ENCODE results near the gene SLIT1. TPM values are rescaled to one million over a fixed set of nuclear protein-coding genes. Genes with fewer than 3 reads are reported as not detected.

The SLIT1 gene
- total RNA-seq, 4 donors from 2014 or later: not detected

DNA sequence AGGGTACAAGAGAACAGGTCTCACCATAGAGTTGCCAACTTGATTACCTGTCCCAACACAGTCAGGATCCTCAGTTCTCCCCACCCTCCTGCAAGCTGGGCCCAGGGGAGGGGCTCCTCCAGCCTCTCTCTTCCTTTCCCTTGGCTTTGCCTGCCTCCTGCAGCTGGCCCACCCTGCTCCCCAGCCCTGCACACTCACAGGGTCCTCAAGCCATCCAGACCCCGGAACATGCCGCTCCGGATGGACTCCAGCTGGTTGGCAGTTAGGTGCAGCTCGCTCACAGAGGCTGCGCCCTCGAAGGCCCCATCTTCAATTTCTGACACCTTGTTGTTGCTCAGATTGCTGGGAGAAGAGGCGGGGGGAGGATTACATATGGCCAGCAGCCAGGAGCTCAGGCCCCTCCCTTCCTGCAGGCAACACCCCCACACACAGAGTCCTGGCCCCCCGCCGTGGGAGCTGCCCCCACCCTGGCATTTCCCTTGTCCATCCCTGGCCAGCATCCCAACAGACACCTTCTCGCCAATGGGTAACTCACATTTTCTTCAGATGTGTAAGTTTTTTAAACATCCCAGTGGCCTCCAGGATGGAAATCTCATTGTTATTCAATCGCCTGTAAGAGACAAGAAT, 139.2 kb downstream of the SLIT1 start:
- intact Hi-C loops (cut with DNase I; ENCODE audit: low total_unique reads): no loop called here
- H3K4me3 ChIP-seq (ENCODE audit: low read depth, poor library complexity, severe bottlenecking): no peak overlapping the region
- WGBS, 2 donors: 67 to 69% methylated on average over 11 of the region's 11 CpGs
- DNase-seq (ENCODE audit: low spot score in 2 of 2): no peak
- TF ChIP-seq, protein P1, sequence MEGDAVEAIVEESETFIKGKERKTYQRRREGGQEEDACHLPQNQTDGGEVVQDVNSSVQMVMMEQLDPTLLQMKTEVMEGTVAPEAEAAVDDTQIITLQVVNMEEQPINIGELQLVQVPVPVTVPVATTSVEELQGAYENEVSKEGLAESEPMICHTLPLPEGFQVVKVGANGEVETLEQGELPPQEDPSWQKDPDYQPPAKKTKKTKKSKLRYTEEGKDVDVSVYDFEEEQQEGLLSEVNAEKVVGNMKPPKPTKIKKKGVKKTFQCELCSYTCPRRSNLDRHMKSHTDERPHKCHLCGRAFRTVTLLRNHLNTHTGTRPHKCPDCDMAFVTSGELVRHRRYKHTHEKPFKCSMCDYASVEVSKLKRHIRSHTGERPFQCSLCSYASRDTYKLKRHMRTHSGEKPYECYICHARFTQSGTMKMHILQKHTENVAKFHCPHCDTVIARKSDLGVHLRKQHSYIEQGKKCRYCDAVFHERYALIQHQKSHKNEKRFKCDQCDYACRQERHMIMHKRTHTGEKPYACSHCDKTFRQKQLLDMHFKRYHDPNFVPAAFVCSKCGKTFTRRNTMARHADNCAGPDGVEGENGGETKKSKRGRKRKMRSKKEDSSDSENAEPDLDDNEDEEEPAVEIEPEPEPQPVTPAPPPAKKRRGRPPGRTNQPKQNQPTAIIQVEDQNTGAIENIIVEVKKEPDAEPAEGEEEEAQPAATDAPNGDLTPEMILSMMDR (IDR thresholded peaks at IDR 0.05): no peak
- TF ChIP-seq POLR2A (IDR thresholded peaks at IDR 0.05): no peak

DNA sequence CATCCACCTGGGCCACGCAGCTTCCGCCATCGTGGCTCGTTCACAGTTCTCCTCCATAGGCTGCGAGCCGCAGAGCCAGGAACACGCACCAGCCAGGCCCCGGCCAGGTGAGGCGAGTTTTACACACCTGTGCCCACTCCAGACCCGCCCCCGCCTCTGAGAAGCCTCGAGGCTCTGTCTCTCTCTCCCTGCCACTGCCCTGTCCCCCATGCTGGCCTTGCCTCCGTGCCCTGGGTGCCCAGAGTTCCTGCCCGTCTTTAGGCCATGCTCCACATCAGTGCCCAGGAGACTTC, 142.2 kb downstream of the SLIT1 start:
- TF ChIP-seq, protein P1 (IDR thresholded peaks at IDR 0.05): no peak
- TF ChIP-seq POLR2A (IDR thresholded peaks at IDR 0.05): no peak
- WGBS, 2 donors: 88 to 93% methylated on average over 13 to 14 of the region's 14 CpGs
- intact Hi-C loops (cut with DNase I; ENCODE audit: low total_unique reads): no loop called here
- no peak for DNase-seq (ENCODE audit: low spot score in 2 of 2)
- no peak overlapping the region for H3K4me3 ChIP-seq (ENCODE audit: low read depth, poor library complexity, severe bottlenecking)

DNA sequence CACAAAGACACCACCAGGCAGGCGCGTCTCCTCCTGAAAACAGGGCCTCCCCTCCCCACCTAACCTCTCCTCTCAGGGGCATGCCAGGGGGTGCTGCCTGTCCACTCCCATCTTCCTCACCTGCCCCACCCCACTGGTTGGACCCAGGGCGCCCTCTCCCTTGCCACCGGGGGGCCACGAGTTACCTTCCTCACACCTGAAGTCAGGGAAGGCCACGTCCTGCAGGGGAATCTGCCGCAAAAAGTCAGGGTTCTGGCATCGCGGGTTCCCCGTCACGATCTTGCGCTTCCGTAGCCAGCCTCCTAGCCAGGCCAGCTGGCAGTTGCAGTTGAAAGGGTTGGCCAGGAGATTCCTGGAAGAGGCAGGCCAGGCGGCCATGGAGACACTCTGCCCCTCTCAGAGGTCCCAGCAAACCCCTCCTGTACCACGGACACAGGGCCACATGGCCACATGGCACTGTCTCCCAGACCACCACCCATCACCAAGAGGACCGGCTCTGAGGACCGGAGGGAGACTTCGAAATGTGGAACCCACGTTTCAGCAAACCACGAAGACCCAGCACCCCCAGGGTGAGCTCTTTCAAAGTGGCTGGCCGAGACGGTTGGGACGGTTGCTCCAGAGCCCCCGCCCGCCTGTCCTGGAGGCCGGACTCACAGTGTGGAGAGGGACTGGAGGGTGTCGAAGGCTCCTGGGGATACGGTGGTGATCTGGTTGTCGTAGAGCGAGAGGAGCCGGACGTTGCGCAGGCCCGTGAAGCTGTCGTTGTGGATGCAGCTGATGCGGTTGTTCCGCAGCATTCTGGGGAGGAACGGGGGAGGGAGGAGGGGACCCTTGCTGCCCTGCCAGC, 142.8 kb downstream of the SLIT1 start:
- WGBS, 2 donors: 91 to 93% methylated on average over 38 of the region's 38 CpGs
- no peak for DNase-seq (ENCODE audit: low spot score in 2 of 2)
- TF ChIP-seq POLR2A (IDR thresholded peaks at IDR 0.05): no peak
- TF ChIP-seq, protein P1 (IDR thresholded peaks at IDR 0.05): no peak
- no peak overlapping the region for H3K4me3 ChIP-seq (ENCODE audit: low read depth, poor library complexity, severe bottlenecking)
- intact Hi-C loops (cut with DNase I; ENCODE audit: low total_unique reads): no loop called here

DNA sequence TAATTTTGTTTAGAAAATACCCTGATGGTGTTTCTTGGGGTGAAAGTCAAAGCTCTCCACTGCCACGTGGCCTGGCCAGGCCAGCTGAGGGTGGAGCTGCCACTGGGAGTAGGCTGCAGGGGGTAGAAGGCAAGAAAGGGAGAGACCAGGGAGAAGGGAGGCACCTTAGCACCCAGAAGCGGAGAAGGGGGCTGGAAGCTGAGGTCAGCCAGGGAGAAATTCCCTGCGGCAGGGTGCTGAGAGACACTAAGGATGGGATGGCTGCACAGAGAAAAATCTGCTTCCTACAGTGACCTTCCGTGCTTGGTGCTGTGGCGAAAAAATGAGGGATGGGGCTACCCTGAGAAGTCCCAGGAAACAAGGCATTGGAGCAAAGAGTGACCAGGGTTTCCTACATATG, 143.7 kb downstream of the SLIT1 start:
- 88 to 93% methylated on average over 5 of the region's 5 CpGs for WGBS, 2 donors
- no peak for DNase-seq (ENCODE audit: low spot score in 2 of 2)
- intact Hi-C loops (cut with DNase I; ENCODE audit: low total_unique reads): no loop called here
- TF ChIP-seq, protein P1 (IDR thresholded peaks at IDR 0.05): no peak
- TF ChIP-seq POLR2A (IDR thresholded peaks at IDR 0.05): no peak
- no peak overlapping the region for H3K4me3 ChIP-seq (ENCODE audit: low read depth, poor library complexity, severe bottlenecking)

DNA sequence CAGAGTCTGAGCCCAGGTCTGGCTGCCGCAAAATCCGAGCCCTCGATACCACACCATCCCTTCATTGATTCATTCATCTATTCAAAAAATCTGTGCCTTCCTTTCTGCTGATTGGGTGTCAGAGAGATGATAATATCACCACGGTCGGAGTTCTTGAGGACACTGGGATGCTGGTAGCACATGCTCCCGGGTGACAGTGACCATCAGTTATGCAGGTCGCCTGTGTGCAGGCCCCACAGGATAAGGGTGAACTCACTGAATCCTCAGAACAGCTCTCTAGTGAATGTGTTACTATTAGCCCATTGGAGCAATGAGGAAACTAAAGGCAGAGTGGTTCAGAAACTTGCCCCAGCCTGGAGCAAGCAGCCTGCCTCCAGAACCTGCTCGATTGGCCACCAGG, 145.1 kb downstream of the SLIT1 start:
- intact Hi-C loops (cut with DNase I; ENCODE audit: low total_unique reads): no loop called here
- no peak overlapping the region for H3K4me3 ChIP-seq (ENCODE audit: low read depth, poor library complexity, severe bottlenecking)
- 84 to 89% methylated on average over 8 of the region's 8 CpGs for WGBS, 2 donors
- no peak for DNase-seq (ENCODE audit: low spot score in 2 of 2)
- no peak for TF ChIP-seq POLR2A (IDR thresholded peaks at IDR 0.05)
- TF ChIP-seq, protein P1 (IDR thresholded peaks at IDR 0.05): no peak

Data from lower leg skin (tissue), 4 donors.